Duodenal mucosa (tissue), 2 donors: Measurements from ENCODE around the gene ZNF548.
"Not testable (repeated sequence)": the region's sequence is repeated elsewhere in the genome, so short reads cannot be mapped to it uniquely, and the experiment has no call there.

Experiments
- H3K27ac ChIP-seq: one replicate; pipeline ENCODE4 v1.7.0; 2013; ENCODE audit warnings: low read depth, low read length
- H3K27me3 ChIP-seq, 2 donors: one replicate each; pipeline ENCODE4 v1.7.0; 2013; ENCODE audit warnings: low read length in 2 of 2, control low read depth in 1 of 2; ENCODE audit not compliant: insufficient read depth in 2 of 2, control insufficient read depth in 1 of 2
- H3K36me3 ChIP-seq, 2 donors: one replicate each; pipeline ENCODE4 v1.7.0; 2013; ENCODE audit warnings: low read length in 2 of 2, control low read depth in 1 of 2; ENCODE audit not compliant: insufficient read depth in 2 of 2, control insufficient read depth in 1 of 2
- H3K4me1 ChIP-seq, 2 donors: one replicate each; pipeline ENCODE4 v1.7.0; 2013; ENCODE audit warnings: low read length in 2 of 2, control low read depth in 1 of 2; ENCODE audit not compliant: insufficient read depth in 2 of 2, control insufficient read depth in 1 of 2
- H3K4me3 ChIP-seq, 2 donors: one replicate each; pipeline ENCODE4 v1.7.0; 2013; ENCODE audit warnings: low read length in 2 of 2, low read depth in 1 of 2
- H3K9ac ChIP-seq, 2 donors: one replicate each; pipeline ENCODE4 v1.7.0; 2013; ENCODE audit warnings: low read length in 2 of 2, low read depth in 1 of 2
- H3K9me3 ChIP-seq, 2 donors: one replicate each; pipeline ENCODE4 v1.7.0; 2013; ENCODE audit warnings: low read length in 2 of 2, control low read depth in 1 of 2; ENCODE audit not compliant: control insufficient read depth in 1 of 2

Gene ZNF548

GRCh38 chr19:57362997-57363687 lies 26.5 kb upstream of the ZNF548 start, which contains the start of the genes TRAPPC2B and ZNF547:
TRAPPC2B (plus strand) TSS chr19:57363551; CDS start chr19:57364834, 1,283 bp downstream.
ZNF547 (plus strand) TSS chr19:57363551; CDS start chr19:57368556, 5,005 bp downstream.
- peaks cover 3 to 13% of the 10 kb centered on the region in 2 donors for H3K36me3 ChIP-seq
- H3K9ac ChIP-seq = peak within 1 kb of the TSS; percentile 64 to 68
- H3K27ac ChIP-seq = peak within 1 kb of the TSS; percentile 94
- peaks cover 14 to 17% of the 10 kb centered on the region in 2 donors for H3K9me3 ChIP-seq
- no peaks in the 10 kb centered on the region for H3K27me3 ChIP-seq
- H3K4me1 ChIP-seq = peaks cover 4 to 6% of the 10 kb centered on the region in 2 donors
- H3K4me3 ChIP-seq = peak within 1 kb of the TSS; percentile 82 to 91

DNA sequence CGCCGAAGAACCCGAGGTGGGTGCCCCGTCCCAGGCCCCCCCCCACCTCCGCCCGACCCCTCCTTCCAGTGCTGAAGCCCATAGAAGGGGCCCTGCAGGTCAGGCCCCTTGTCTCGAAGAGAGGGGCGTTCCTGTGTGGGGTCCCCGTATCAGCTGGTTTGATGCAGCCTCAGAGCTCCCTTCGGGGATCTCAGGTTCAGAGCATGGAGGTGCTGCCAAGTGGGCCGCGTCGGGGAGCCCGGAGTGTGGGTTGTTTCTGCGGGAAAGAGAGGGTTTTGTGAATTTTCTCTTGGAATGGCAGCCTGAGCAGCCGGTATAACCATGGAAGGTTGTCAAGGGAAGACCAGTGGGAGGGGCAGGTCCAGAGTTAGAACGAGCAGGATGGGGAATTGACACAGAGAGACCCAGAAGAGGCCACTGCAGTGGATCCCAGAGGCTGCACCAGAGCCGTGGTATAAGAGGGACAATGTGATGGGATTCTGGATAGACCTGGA lies 25.9 kb upstream of the ZNF548 start:
- peaks cover 1 to 7% of the 10 kb centered on the region in 2 donors for H3K36me3 ChIP-seq
- H3K27ac ChIP-seq = peak overlapping the region; percentile 94
- H3K4me1 ChIP-seq = peaks cover 4 to 6% of the 10 kb centered on the region in 2 donors
- H3K27me3 ChIP-seq = no peaks in the 10 kb centered on the region
- H3K9me3 ChIP-seq = peaks cover 10 to 12% of the 10 kb centered on the region in 2 donors
- peak overlapping the region; percentile 64 to 68 for H3K9ac ChIP-seq
- H3K4me3 ChIP-seq = peak overlapping the region; percentile 82 to 91

DNA sequence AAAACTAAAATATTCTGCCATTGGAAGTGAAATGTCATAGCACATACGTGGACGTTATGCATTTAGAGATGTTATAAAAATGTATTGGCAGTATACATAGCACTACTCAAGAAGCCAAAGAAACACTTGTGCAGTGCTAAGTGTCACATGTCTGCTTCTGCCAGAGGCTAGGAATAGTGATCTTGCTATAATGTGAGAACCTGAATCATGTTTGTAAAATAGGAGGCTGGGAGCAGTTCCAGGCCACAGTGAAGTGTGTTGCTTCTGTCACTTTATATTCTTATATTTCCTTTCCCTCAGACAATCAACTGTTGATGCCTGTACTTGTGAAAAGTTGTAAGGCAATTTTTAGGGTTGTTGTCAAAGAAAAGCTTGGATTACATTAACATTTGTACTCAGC lies 22.9 kb upstream of the ZNF548 start:
- Histone ChIP-seq H3K4me3 (no peak overlapping the region), H3K9ac (no peak overlapping the region), H3K27ac (no peak overlapping the region), H3K36me3 (peaks cover 0 to 10% of the 10 kb centered on the region in 2 donors), H3K27me3 (no peaks in the 10 kb centered on the region), H3K4me1 (peaks cover 4 to 6% of the 10 kb centered on the region in 2 donors), H3K9me3 (peaks cover 3 to 6% of the 10 kb centered on the region in 2 donors)

DNA sequence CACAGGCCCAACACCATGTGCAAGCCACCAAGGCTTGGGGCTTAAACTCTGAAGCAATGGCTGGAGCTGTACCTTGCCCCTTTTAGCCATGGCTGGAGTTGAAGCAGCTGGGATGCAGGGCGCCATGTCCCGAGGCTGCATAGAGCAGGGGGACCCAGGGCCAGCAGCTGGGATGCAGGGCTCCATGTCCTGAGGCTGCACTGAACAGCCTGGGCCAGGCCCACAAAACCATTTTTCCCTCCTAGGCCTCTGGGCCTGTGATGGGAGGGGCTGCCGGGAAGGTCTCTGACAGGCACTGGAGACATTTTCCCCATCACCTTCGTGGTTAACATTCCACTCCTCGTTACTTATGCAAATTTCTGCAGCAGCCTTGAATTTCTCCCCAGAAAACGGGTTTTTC lies 15.5 kb upstream of the ZNF548 start:
- H3K9ac ChIP-seq = no peak overlapping the region
- H3K27me3 ChIP-seq = no peaks in the 10 kb centered on the region
- peaks cover 24 to 56% of the 10 kb centered on the region in 2 donors for H3K36me3 ChIP-seq
- no peaks in the 10 kb centered on the region for H3K4me1 ChIP-seq
- no peak overlapping the region for H3K27ac ChIP-seq
- peaks cover 36 to 37% of the 10 kb centered on the region in 2 donors for H3K9me3 ChIP-seq
- no peak overlapping the region for H3K4me3 ChIP-seq

DNA sequence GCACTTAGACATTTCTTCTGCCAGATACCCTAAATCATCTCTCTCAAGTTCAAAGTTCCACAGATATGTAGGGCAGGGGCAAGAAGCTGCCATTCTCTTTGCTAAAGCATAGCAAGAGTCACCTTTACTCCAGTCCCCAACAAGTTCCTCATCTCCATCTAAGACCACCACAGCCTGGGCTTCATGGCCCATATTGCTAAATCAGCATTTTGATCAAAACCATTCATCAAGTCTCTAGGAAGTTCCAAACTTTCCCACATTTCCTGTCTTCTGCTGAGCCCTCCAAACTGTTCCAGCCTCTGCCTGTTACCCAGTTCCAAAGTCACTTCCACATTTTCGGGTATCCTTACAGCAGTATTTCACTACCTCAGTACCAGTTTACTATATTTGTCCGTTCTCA lies 15.0 kb upstream of the ZNF548 start:
- H3K36me3 ChIP-seq = peaks cover 24 to 56% of the 10 kb centered on the region in 2 donors
- H3K4me3 ChIP-seq, H3K4me1 ChIP-seq, H3K27ac ChIP-seq, H3K27me3 ChIP-seq, H3K9ac ChIP-seq: not testable (repeated sequence)
- H3K9me3 ChIP-seq = peaks cover 40 to 42% of the 10 kb centered on the region in 2 donors

DNA sequence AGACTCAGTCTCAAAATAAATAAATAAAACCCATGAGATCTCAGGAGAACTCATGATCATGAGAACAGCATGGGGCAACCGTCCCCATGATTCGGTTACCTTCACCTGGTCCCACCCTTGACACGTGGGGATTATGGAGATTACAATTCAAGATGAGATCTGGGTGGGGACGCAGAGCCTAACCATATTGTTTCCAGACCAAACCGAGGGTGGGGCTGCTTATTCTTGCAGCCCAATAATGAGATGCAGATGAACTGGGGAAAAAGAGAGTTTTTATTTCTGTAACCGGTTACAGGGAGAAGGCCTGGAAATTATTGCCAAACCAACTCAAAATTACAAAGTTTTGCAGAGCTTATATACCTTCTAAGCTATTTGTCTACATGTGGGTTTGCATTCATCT lies 13.5 kb upstream of the ZNF548 start:
- H3K9ac ChIP-seq = no peak overlapping the region
- no peaks in the 10 kb centered on the region for H3K27me3 ChIP-seq
- no peaks in the 10 kb centered on the region for H3K4me1 ChIP-seq
- peaks cover 46 to 48% of the 10 kb centered on the region in 2 donors for H3K9me3 ChIP-seq
- peaks cover 24 to 56% of the 10 kb centered on the region in 2 donors for H3K36me3 ChIP-seq
- no peak overlapping the region for H3K4me3 ChIP-seq
- H3K27ac ChIP-seq = no peak overlapping the region

DNA sequence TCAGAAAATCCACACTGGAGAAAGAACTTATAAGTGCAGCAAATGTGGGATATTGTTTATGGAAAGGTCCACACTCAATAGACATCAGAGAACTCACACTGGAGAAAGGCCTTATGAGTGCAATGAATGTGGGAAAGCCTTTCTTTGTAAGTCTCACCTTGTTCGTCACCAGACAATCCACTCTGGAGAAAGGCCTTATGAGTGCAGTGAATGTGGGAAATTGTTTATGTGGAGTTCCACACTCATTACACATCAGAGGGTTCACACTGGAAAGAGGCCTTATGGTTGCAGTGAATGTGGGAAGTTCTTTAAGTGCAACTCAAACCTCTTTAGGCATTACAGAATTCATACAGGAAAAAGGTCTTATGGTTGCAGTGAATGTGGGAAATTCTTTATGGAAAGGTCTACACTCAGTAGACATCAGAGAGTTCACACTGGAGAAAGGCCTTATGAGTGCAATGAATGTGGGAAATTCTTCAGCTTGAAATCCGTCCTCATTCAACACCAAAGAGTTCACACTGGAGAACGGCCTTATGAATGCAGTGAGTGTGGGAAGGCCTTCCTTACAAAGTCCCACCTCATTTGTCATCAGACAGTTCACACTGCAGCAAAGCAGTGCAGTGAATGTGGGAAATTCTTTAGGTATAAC lies 12.0 kb upstream of the ZNF548 start:
- Histone ChIP-seq H3K9ac (no peak overlapping the region), H3K27me3 (no peaks in the 10 kb centered on the region), H3K27ac (no peak overlapping the region), H3K9me3 (peaks cover 45 to 48% of the 10 kb centered on the region in 2 donors), H3K36me3 (peaks cover 20 to 41% of the 10 kb centered on the region in 2 donors), H3K4me1 (no peaks in the 10 kb centered on the region), H3K4me3 (no peak overlapping the region)

GRCh38 chr19:57380923-57381322 lies 8.7 kb upstream of the ZNF548 start:
- Histone ChIP-seq H3K36me3 (peaks cover 14 to 18% of the 10 kb centered on the region in 2 donors), H3K9ac (no peak overlapping the region), H3K27me3 (no peaks in the 10 kb centered on the region), H3K9me3 (peaks cover 34 to 37% of the 10 kb centered on the region in 2 donors), H3K27ac (no peak overlapping the region), H3K4me3 (no peak overlapping the region), H3K4me1 (no peaks in the 10 kb centered on the region)

DNA sequence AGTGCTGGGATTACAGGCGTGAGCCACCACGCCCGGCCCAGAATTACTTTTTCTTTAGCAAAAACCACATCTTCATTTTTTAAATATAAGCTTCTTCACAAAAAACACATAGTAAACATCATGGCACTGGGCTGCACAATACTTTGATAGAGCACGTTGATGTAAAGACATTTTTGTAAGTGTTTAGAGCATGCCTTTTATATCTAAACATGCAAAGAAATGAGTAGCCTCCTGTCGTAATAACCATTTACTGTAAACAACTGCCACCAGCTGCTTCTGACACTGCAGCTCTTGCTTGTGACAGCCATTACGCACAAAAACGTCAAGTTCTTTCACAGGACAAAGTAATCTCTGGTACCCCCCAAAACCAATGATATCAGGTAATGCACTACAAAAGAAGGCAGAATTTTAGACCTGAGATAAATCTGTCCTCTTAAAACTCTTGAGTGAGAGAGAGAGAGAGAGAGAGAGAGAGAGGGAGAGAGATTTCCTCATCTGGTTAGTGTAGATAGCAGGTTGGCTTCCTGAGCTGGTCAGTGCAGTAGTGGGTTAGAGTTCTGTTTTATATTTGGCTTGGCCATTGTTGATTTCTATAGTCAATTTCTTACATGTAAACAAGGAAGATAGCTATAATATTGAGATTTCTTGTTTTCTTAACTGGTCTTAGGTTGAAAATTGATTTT lies 6.7 kb upstream of the ZNF548 start:
- no peaks in the 10 kb centered on the region for H3K27me3 ChIP-seq
- H3K27ac ChIP-seq = no peak overlapping the region
- H3K9me3 ChIP-seq = peaks cover 20 to 23% of the 10 kb centered on the region in 2 donors
- H3K36me3 ChIP-seq = peaks cover 3 to 5% of the 10 kb centered on the region in 2 donors
- H3K4me3 ChIP-seq = no peak overlapping the region
- H3K9ac ChIP-seq = no peak overlapping the region
- no peaks in the 10 kb centered on the region for H3K4me1 ChIP-seq
